NB4 (cell line): ENCODE results near the gene TAS2R9.

ENCODE experiments used
- CTCF ChIP-seq: IDR thresholded peaks from one replicate; pipeline ENCODE4 v1.5.1; 2012; ENCODE audit warnings: low read depth, low read length
- MAX ChIP-seq: IDR thresholded peaks from 2 replicates; pipeline ENCODE4 v1.6.1; 2011; ENCODE audit warnings: low read depth, low read length
- POLR2A ChIP-seq: IDR thresholded peaks from 2 replicates; pipeline ENCODE4 v1.6.1; 2011; ENCODE audit warnings: mild to moderate bottlenecking; ENCODE audit not compliant: insufficient read length; ENCODE audit errors: extremely low read depth

GRCh38 chr12:10849425-10849878, 39.5 kb upstream of the TAS2R9 start, which contains the start of gene PRR4:
- TF ChIP-seq CTCF (no peak), POLR2A (no peak), MAX (no peak)
